ENCODE measurements around the gene WDR75. TPM values are rescaled to one million over a fixed set of nuclear protein-coding genes. Genes with fewer than 3 reads are reported as not detected.
"Not testable (repeated sequence)": the region's sequence is repeated elsewhere in the genome, so short reads cannot be mapped to it uniquely, and the experiment has no call there.

WDR75 gene
- total RNA-seq, 5 donors from 2014 or later (not counting 1 experiment from before 2014, with no cell fraction given) = 44.4 to 61.7 (median 49.7) TPM

DNA sequence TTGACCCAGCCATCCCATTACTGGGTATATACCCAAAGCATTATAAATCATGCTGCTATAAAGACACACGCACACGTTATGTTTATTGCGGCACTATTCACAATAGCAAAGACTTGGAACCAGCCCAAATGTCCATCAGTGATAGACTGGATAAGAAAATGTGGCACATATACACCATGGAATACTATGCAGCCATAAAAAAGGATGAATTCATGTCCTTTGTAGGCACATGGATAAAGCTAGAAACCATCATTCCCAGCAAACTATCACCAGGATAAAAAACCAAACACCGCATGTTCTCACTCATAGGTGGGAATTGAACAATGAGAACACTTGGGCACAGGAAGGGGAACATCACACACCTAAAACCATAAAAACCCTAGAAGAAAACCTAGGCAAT, 5.5 kb upstream of the WDR75 start:
- H3K4me3 Mint-ChIP-seq; H3K4me3 ChIP-seq (ENCODE audit: control insufficient read depth in 1 of 2, extremely low read depth in 1 of 2, low read length in 1 of 2); CTCF ChIA-PET: not testable (repeated sequence)

DNA sequence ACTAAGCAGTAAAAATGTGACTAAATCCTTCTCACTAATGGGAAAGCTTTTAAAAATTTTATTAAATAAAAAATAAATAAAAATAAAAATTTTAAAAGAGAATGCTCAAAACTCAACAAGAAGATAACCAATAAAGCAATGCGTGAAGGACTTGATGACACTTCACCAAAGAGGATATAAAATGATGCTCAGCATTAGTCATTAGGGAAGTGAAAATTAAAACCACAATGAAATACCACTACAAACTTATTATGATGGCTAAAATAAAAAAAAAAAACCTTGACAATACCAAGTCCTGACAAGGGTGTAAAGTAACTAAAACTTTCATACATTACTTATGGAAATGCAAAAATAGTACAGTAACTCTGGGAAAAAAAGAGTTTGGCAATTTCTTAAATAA, 3.3 kb upstream of the WDR75 start:
- Mint-ChIP-seq H3K36me3 (no peaks in the 10 kb centered on the region), H3K4me3 (no peak overlapping the region), H3K27ac (no peak overlapping the region), H3K27me3 (peaks cover 2 to 3% of the 10 kb centered on the region in 2 donors), H3K9me3 (no peaks in the 10 kb centered on the region), H3K4me1 (peaks cover 6 to 17% (median 15%) of the 10 kb centered on the region in 3 donors)
- ChIA-PET POLR2A (interaction anchor here (0.6 to 0.7 kb wide), 2 partner anchors 35 to 274 kb away, joined by 3 to 4 read pairs; no protein-coding TSS in a partner anchor), CTCF (interaction anchor here (0.6 to 1.2 kb wide), 2 partner anchors 94 to 325 kb away, joined by 3 read pairs; partner anchors contain the start of gene OSGEPL1 (in 1 of the 2))
- Histone ChIP-seq H3K4me3 (ENCODE audit: control insufficient read depth in 1 of 2, extremely low read depth in 1 of 2, low read length in 1 of 2) (no peak overlapping the region), H3K27me3 (replicated peaks in 1 of 2; ENCODE audit: control insufficient read depth in 2 of 2, extremely low read depth in 1 of 2, insufficient read depth in 2 of 2, low read length in 1 of 2) (no peaks in the 10 kb centered on the region), H3K27ac (ENCODE audit: low read length) (no peak overlapping the region), H3K36me3 (ENCODE audit: control insufficient read depth in 2 of 2, extremely low read depth in 1 of 2, insufficient read depth in 1 of 2, low read length in 1 of 2) (no peaks in the 10 kb centered on the region), H3K9me3 (no peaks in the 10 kb centered on the region), H3K4me1 (ENCODE audit: control insufficient read depth in 1 of 2, extremely low read depth in 1 of 2, insufficient read depth in 2 of 2, low read length in 2 of 2) (peaks cover 6 to 12% of the 10 kb centered on the region in 2 experiments)
- ATAC-seq (replicated peaks in 1 of 4) (no peak), DNase-seq (no peak)
- no CpG with 5 or more reads among the region's 1 CpG for WGBS (ENCODE audit: insufficient coverage)

More for the DNA sequence above, 5.5 kb upstream of the WDR75 start:
- H3K36me3 ChIP-seq (ENCODE audit: control insufficient read depth in 2 of 2, extremely low read depth in 1 of 2, insufficient read depth in 1 of 2, low read length in 1 of 2); H3K27me3 ChIP-seq (replicated peaks in 1 of 2; ENCODE audit: control insufficient read depth in 2 of 2, extremely low read depth in 1 of 2, insufficient read depth in 2 of 2, low read length in 1 of 2); H3K9me3 ChIP-seq; POLR2A ChIA-PET; DNase-seq; ATAC-seq (replicated peaks in 1 of 4); H3K4me1 ChIP-seq (ENCODE audit: control insufficient read depth in 1 of 2, extremely low read depth in 1 of 2, insufficient read depth in 2 of 2, low read length in 2 of 2); H3K9me3 Mint-ChIP-seq; H3K4me1 Mint-ChIP-seq; H3K27me3 Mint-ChIP-seq; H3K27ac Mint-ChIP-seq; H3K27ac ChIP-seq (ENCODE audit: low read length); H3K36me3 Mint-ChIP-seq: not testable (repeated sequence)
- no CpG with 5 or more reads among the region's 4 CpGs for WGBS (ENCODE audit: insufficient coverage)

DNA sequence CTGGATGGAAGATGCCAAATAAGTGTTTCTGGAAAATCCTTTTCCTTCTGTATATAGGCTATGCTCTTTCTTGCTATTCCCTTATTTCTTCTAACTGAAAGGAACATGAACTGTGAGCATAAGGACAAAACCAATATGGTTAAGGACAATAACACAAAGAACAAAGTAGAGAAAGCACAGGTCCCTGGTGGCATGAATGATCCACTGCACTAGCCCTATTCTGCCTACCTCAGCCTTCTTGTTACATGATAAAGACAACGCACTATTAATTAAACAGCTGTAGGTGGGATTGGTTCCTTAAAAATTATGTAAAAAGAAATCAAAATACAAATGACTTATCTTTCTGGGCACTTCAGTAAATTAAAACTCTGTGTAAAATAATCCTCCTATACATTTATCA, 1.9 kb upstream of the WDR75 start:
- H3K4me3 ChIP-seq (ENCODE audit: control insufficient read depth in 1 of 2, extremely low read depth in 1 of 2, low read length in 1 of 2) = no peak overlapping the region
- Mint-ChIP-seq H3K36me3 (no peaks in the 10 kb centered on the region), H3K4me1 (peaks cover 6 to 17% (median 15%) of the 10 kb centered on the region in 3 donors), H3K4me3 (no peak overlapping the region), H3K27me3 (no peaks in the 10 kb centered on the region), H3K9me3 (no peaks in the 10 kb centered on the region), H3K27ac (no peak overlapping the region)
- H3K27me3 ChIP-seq (replicated peaks in 1 of 2; ENCODE audit: control insufficient read depth in 2 of 2, extremely low read depth in 1 of 2, insufficient read depth in 2 of 2, low read length in 1 of 2) = no peaks in the 10 kb centered on the region
- H3K9me3 ChIP-seq = no peaks in the 10 kb centered on the region
- no peak overlapping the region for H3K27ac ChIP-seq (ENCODE audit: low read length)
- DNase-seq = peak in 1 of 35 experiments; percentile 18
- no peak for ATAC-seq (replicated peaks in 1 of 4)
- ChIA-PET POLR2A (interaction anchor here in 1 of 2 donors (0.9 kb wide), 1 partner anchor 145 kb away, joined by 3 read pairs; no protein-coding TSS in a partner anchor), CTCF (interaction anchor here in 1 of 2 donors (0.6 to 1.2 kb wide), 3 partner anchors 141 to 222 kb away, joined by 3 to 4 read pairs (median 3); partner anchors contain the start of genes ASNSD1 and SLC40A1)
- no peaks in the 10 kb centered on the region for H3K36me3 ChIP-seq (ENCODE audit: control insufficient read depth in 2 of 2, extremely low read depth in 1 of 2, insufficient read depth in 1 of 2, low read length in 1 of 2)
- WGBS (ENCODE audit: insufficient coverage) = no CpG with 5 or more reads among the region's 1 CpG
- peaks cover 9 to 18% of the 10 kb centered on the region in 2 experiments for H3K4me1 ChIP-seq (ENCODE audit: control insufficient read depth in 1 of 2, extremely low read depth in 1 of 2, insufficient read depth in 2 of 2, low read length in 2 of 2)

DNA sequence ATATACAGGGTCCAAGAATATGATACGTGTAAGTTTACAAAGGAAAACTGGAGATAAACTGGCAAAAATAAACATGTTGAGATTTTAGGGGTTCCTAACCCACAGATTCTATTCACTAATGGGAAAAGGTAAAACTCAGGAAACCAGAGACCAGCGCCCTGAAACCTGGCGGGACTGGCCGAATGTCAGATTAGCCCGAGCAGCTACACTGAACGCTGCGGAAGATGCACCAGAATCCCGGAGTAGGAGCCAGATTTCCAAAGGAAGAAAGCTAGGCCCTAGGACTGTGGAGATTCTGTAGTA, 679 bp upstream of the WDR75 start:
- 0% methylated on average over 7 of the region's 8 CpGs for WGBS (ENCODE audit: insufficient coverage)
- H3K27ac ChIP-seq (ENCODE audit: low read length) = peak overlapping the region; percentile 98
- peak; percentile 11 to 25 (median 16) for ATAC-seq (replicated peaks in 1 of 4)
- H3K4me1 ChIP-seq (ENCODE audit: control insufficient read depth in 1 of 2, extremely low read depth in 1 of 2, insufficient read depth in 2 of 2, low read length in 2 of 2) = peaks cover 9 to 23% of the 10 kb centered on the region in 2 experiments
- no peaks in the 10 kb centered on the region for H3K36me3 ChIP-seq (ENCODE audit: control insufficient read depth in 2 of 2, extremely low read depth in 1 of 2, insufficient read depth in 1 of 2, low read length in 1 of 2)
- H3K4me3 Mint-ChIP-seq = peak overlapping the region in 1 of 3 donors; percentile 99
- H3K4me3 ChIP-seq (ENCODE audit: control insufficient read depth in 1 of 2, extremely low read depth in 1 of 2, low read length in 1 of 2) = peak overlapping the region; percentile 89 to 91
- DNase-seq = peak in 2 of 35 experiments; percentile 0 to 5
- ChIA-PET CTCF (interaction anchor here (0.6 to 1.0 kb wide), 4 partner anchors 136 to 1928 kb away, joined by 3 to 4 read pairs (median 3); no protein-coding TSS in a partner anchor), POLR2A (interaction anchor here (0.6 to 1.3 kb wide), 6 partner anchors 140 to 343 kb away, joined by 3 to 5 read pairs (median 4); partner anchors contain the start of genes SLC40A1 (in 2 of the 2), ORMDL1 (in 1 of the 2), OSGEPL1 (in 1 of the 2) and PMS1 (in 1 of the 2))
- no peaks in the 10 kb centered on the region for H3K36me3 Mint-ChIP-seq
- no peaks in the 10 kb centered on the region for H3K27me3 ChIP-seq (replicated peaks in 1 of 2; ENCODE audit: control insufficient read depth in 2 of 2, extremely low read depth in 1 of 2, insufficient read depth in 2 of 2, low read length in 1 of 2)
- no peaks in the 10 kb centered on the region for H3K9me3 ChIP-seq
- H3K27ac Mint-ChIP-seq = peak overlapping the region; percentile 98 to 100
- H3K4me1 Mint-ChIP-seq = peaks cover 6 to 17% (median 15%) of the 10 kb centered on the region in 3 donors
- no peaks in the 10 kb centered on the region for H3K27me3 Mint-ChIP-seq
- no peaks in the 10 kb centered on the region for H3K9me3 Mint-ChIP-seq

DNA sequence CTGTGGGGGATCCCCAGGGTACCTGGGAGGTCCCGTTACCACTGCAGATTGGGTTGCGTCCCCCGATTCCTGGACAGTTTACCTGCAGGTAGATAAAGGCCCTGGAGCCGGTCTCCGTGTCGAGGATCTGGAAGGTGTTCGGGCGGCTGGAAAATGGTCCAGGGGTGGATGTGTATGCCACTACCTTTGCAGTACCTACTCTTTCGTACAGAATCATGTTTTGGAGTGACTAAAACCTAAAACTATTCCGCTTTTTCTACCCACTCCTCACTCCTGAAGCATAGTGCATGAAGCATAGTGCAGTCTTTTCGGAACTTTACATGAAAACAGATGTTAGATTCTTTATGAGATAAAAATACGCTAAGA, 418 bp downstream of the WDR75 start:
- POLR2A ChIA-PET = interaction anchor here in 1 of 2 donors (1.1 kb wide), 1 partner anchor 321 kb away, joined by 4 read pairs; the partner anchor contains the start of gene OSGEPL1
- Histone ChIP-seq H3K4me1 (ENCODE audit: control insufficient read depth in 1 of 2, extremely low read depth in 1 of 2, insufficient read depth in 2 of 2, low read length in 2 of 2) (peaks cover 9 to 23% of the 10 kb centered on the region in 2 experiments), H3K36me3 (ENCODE audit: control insufficient read depth in 2 of 2, extremely low read depth in 1 of 2, insufficient read depth in 1 of 2, low read length in 1 of 2) (no peaks in the 10 kb centered on the region), H3K9me3 (no peaks in the 10 kb centered on the region), H3K27me3 (replicated peaks in 1 of 2; ENCODE audit: control insufficient read depth in 2 of 2, extremely low read depth in 1 of 2, insufficient read depth in 2 of 2, low read length in 1 of 2) (no peaks in the 10 kb centered on the region), H3K27ac (ENCODE audit: low read length) (peak overlapping the region; percentile 98), H3K4me3 (ENCODE audit: control insufficient read depth in 1 of 2, extremely low read depth in 1 of 2, low read length in 1 of 2) (peak overlapping the region; percentile 89 to 91)
- Mint-ChIP-seq H3K27me3 (no peaks in the 10 kb centered on the region), H3K27ac (peak overlapping the region; percentile 98 to 100), H3K9me3 (no peaks in the 10 kb centered on the region), H3K36me3 (peaks cover 7% of the 10 kb centered on the region), H3K4me1 (peaks cover 14 to 27% (median 25%) of the 10 kb centered on the region in 3 donors), H3K4me3 (peak overlapping the region in 1 of 3 donors; percentile 99)
- WGBS (ENCODE audit: insufficient coverage) = 0% methylated on average over 3 of the region's 12 CpGs
- ATAC-seq (replicated peaks in 1 of 4) (peak in 3 of 4 experiments; percentile 12 to 49 (median 41)), DNase-seq (no peak)
- CTCF ChIA-PET = interaction anchor here in 1 of 2 donors (1.4 kb wide), 1 partner anchor 23 kb away, joined by 5 read pairs; no protein-coding TSS in a partner anchor

DNA sequence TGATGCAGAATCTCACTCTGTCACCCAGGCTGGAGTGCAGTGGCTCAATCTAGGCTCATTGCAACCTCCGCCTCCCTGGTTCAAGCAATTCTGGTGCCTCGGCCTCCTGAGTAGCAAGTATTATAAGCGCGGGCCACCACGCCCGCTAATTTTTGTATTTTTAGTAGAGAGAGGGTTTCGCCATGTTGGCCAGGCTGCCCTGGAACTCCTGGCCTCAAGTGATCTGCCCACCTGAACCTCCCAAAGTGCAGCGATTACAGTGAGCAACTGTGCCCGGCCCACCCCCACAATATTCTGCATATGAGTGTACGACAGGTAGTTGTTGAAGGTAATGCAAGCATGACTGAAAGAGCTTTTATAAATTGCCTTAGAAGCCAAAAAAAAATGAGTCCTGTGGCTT, 1.2 kb downstream of the WDR75 start:
- Mint-ChIP-seq H3K27ac (no peak overlapping the region), H3K4me3 (no peak overlapping the region), H3K9me3 (no peaks in the 10 kb centered on the region), H3K4me1 (peaks cover 20 to 34% (median 31%) of the 10 kb centered on the region in 3 donors), H3K36me3 (peaks cover 14% of the 10 kb centered on the region), H3K27me3 (no peaks in the 10 kb centered on the region)
- ChIA-PET CTCF (interaction anchor here in 1 of 2 donors (1.4 kb wide), 1 partner anchor 22 kb away, joined by 5 read pairs; no protein-coding TSS in a partner anchor), POLR2A (no interaction called here)
- Histone ChIP-seq H3K36me3 (ENCODE audit: control insufficient read depth in 2 of 2, extremely low read depth in 1 of 2, insufficient read depth in 1 of 2, low read length in 1 of 2) (no peaks in the 10 kb centered on the region), H3K4me3 (ENCODE audit: control insufficient read depth in 1 of 2, extremely low read depth in 1 of 2, low read length in 1 of 2) (peak overlapping the region in 1 of 2 donors; percentile 89), H3K27ac (ENCODE audit: low read length) (no peak overlapping the region), H3K4me1 (ENCODE audit: control insufficient read depth in 1 of 2, extremely low read depth in 1 of 2, insufficient read depth in 2 of 2, low read length in 2 of 2) (peaks cover 9 to 23% of the 10 kb centered on the region in 2 experiments), H3K9me3 (no peaks in the 10 kb centered on the region), H3K27me3 (replicated peaks in 1 of 2; ENCODE audit: control insufficient read depth in 2 of 2, extremely low read depth in 1 of 2, insufficient read depth in 2 of 2, low read length in 1 of 2) (no peaks in the 10 kb centered on the region)
- WGBS (ENCODE audit: insufficient coverage) = 69% methylated on average over 2 of the region's 10 CpGs
- ATAC-seq (replicated peaks in 1 of 4) (no peak), DNase-seq (no peak)

Measured in T-cell (primary cell).